ENCODE measurements around the gene MIAT.
A peak's percentile ranks its signal among the peaks of the same experiment; 100 is the strongest.

The MIAT gene

GRCh38 chr22:26670459-26670858, 13.1 kb downstream of the MIAT start:
- DNase-seq = no peak

- no peak for DNase-seq
These were observed 14.1 kb downstream of the MIAT start for GRCh38 chr22:26671317-26672059.

DNA sequence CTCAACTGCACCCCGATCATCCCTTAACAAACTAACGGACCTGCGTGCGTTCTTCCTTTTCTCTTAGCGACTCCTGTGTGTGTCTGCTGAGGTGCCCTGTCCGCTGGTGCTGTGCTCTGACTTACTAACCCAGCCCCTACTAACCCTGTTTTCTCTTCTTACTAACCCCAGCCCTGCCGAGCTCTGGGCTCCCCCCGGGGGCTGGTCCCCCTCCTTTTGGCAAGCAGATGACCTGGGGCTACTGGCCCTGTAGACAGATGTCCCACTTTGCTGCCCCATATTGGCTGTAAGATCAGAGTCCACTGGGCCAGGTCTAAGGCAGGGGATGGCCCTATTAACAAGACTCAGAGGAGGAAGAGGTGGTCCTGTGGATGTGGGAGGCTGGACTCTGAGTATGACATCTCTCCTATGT, 14.7 kb downstream of the MIAT start:
- no peak for DNase-seq

- peak; percentile 96 for DNase-seq
These were observed 15.4 kb downstream of the MIAT start for GRCh38 chr22:26672590-26673468.

DNA sequence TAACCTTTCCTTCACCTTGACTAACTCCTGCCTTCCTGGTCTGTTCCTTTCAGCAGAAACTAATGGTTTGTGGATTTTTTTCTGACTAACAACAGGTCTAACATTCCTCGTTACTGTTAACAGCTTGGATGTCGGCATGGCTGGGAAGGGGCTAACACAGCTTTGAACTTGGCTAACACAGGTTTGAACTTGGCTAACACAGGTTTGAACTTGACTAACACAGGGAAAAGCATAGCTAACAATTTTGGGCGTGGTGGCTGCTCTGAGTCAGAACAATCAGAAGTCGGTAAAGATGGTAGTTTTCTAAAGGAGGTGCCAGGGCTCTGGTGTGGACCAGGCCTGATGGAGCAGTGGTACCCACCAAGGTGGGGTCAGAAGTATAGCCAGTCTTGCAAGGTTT, 16.1 kb downstream of the MIAT start:
- no peak for DNase-seq

DNA sequence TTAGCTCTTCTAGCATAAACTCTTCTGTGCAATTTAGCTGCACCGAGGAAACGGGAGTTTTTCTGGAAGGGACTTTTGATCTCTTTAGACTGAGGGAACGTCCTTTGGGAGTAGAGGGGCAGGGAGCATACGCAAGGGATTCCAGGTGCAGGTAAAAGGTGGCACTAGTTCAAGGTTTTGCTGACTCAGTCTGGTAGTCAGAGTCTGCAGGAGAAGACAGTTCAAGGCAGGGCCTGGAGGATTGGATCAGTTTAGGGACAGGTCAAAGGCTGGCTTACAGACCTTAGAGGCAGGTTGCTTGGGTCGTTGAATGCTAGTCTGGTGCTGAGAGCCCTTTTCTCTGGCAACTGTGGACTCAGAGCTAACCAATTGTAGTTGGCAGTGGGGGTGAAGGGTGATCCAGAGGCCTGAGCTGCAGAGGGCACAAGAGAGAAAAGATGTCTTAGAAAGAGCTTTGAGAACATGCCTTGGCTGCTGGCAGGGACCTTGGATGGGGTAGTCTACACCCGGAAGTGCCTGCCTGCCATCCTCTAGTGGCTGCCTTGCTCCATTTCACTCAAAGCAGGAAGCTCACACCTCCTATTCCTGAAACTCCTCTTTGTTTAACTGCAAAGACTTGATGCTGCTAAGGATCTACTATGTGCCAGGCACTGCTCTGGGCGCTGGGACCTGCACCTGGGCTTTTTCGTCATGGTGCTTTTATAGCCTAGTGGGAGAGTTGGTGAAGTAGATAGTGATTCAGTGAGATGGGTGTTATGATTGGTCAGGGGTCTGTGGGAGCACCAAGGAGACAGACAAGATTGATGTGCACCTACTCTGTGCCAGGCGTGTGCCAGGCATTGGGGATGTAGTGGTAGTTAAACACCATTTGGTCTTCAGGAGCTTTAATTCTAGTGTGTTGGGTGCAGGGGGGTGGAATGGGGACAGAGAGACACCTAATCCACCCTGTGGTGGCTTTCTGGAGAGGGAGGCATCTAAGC, 17.1 kb downstream of the MIAT start:
- DNase-seq = no peak

GRCh38 chr22:26675687-26676268, 18.4 kb downstream of the MIAT start:
- no peak for DNase-seq

DNA sequence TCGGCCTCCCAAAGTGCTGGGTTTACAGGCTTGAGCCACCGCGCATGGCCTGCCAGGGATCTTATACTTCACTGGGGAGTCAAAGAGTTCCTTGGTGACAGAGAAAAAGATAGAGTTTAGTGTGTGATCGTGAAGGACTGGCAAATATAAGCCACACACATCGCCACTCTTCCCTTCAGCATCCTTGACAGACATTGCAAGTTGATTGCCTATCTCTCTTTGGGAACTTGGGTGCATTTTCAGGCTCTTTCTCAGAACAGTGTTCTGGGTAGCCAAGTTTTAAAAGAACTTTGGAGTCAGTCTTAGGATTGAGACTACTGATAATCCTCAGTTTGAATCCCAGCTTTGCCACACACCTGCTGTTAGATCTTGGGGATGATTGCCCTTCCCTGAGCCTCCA, 19.8 kb downstream of the MIAT start:
- no peak for DNase-seq

GRCh38 chr22:26679003-26679629, 21.7 kb downstream of the MIAT start:
- peak; percentile 83 for DNase-seq

GRCh38 chr22:26680485-26680884, 23.1 kb downstream of the MIAT start:
- DNase-seq = no peak

DNA sequence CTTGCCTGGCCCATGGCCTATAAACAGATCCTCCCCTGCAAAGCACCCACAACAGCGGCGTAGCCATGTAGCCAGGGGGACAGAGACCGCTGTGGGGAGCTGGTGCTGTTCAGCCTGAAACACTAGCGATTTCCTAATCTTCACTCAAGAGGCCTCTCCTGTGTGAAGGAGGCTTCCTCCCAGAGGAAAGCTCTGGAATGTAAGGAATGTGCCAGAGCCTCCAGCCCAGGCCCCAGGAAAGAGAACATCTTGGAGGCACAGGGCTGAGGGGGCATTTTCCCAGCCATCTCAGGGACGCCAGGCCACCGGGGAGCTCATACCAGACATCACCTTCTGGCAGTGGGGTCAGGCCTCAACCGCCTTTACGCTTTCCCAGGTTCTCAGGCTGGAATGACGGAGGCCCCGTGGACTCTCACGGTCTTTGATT, 24.0 kb downstream of the MIAT start:
- no peak for DNase-seq

GRCh38 chr22:26684168-26684567, 26.8 kb downstream of the MIAT start:
- no peak for DNase-seq

- DNase-seq = no peak
These were observed 28.2 kb downstream of the MIAT start for GRCh38 chr22:26685601-26686000.

DNA sequence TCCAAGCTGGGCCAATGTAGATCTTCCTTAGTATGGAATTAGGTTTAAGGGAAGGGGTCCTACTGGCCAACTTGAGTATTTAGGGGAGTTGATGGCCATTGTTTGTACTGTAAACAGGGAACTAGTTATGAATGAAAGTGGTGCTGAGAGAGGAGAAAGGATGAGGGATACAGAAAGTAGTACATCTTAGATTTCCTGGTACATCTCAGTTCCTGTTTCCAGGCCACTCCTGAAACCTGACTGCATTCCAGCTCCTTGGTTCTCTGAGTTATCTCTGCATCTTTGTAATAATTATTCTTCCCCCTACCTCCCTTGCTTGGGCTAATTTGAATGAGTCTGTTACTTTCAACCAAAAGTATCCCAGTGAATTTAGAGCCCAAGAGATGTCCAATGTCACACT, 30.1 kb downstream of the MIAT start:
- no peak for DNase-seq

DNA sequence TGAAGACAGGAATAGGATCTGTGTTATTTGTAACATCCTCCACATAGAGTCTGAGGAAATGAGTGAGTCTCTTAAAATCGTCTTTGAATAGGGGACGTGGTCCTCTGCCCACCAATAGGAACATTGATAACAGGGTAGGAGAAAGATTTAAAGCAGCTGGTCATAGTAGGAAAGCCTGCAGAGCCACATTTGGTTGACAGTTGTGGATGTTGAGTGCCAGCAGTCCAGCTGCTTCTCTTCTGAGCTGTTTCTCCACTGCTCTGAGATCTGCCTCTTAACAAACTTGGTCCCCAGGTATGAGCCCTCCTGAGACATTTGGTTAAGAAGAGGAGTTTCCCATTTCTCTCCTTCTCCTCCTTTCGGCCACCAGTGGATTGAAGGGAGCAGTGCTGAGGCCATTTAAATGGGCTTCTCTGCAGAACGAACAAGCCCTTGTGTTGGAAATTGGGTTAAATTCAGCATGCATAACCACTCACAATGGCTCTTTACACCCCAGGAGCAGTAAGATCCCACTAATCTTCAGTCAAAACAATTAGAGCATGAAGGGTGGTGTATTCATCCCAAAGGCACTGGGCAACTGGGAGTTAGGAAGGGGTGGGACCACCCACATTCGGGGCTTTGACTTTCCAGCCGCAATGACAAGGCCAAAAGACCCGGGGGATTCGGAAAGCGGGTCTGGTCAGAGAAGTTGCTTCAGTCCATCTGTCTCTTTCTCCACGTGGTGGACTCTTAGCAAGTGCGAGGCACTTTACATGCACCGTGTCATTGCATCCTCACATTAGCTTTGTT, 32.3 kb downstream of the MIAT start:
- no peak for DNase-seq

DNA sequence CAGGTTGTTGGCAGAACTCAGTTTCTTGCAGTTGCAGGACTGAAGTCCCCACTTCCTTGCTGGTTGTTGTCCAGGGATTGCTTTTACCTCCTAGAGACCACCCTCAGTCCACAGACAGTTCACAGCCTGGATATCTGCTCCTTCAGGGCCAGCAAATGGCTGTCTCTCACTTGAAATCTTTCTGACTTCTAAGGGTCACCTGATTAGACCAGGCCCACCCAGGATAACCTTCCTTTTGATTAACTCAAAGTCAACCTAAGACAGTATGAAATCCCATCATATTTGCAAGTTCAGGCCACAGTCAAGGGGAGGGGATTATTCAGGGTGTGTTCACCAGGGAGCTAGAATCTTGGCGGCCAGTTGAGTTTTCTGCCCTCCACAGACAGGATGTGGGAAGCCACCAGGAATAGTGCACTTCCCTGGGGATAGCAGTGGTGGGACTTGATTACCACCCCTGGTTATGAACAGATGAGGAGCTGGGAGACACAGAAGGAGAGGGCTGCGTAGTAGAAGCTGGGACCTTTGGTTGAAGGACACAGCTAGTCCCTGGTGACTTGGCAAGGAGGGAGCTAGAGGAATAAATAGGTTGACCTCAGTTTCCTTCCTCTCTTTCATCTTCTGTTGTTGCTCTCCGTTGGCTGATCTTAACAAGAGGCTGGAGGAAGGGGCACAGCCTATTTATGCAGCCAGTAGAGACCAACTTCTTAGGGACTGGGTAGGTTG, 33.4 kb downstream of the MIAT start:
- DNase-seq = peak; percentile 47

- no peak for DNase-seq
These were observed 34.0 kb downstream of the MIAT start for GRCh38 chr22:26691377-26691716.

DNA sequence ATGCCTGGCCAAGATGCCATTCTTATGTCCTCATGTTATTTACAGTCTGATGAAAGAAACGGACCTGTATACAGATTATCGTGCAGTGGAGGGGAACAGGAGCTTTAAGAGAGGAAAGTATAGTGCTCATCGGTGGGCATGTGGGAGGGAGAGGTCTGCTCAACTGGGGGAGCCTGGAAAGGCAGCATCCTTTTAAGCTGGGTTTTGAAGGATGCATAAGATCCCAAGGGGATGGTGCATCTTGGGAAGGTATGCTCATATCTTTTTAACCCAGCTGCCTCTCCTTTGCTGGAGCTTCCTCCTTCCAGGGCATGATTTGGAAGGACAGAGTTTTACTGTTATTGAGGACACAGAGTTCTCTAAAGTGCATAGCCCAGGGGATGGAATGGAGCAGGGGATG, 34.8 kb downstream of the MIAT start:
- DNase-seq = no peak

DNA sequence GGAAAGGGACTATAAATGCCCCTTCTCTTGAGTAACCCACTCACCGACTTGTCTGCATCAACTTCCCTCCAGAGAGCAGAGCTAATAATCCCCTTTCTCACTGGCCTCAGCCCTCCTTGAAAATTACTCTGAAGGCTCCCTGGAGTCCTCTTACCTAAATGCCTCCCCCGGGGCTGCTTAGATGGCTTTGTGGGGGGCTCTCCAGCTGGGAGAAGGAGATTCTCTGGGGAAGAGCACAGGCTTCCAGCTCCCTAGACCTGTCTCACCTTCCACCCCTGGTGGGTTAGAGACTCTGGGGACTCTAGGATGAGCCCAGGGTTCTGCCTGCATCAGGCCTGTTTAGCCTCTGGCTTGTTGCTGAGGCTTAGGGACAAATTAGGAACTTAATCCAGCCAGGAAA, 39.8 kb downstream of the MIAT start:
- DNase-seq = no peak

- DNase-seq = no peak
These were observed 43.1 kb downstream of the MIAT start for GRCh38 chr22:26700462-26700861.

- DNase-seq = no peak
These were observed 43.5 kb downstream of the MIAT start for GRCh38 chr22:26700886-26701285.
